NCI-H748 treated with DMSO at 0.1 percent for 48 hours (cell line): ENCODE measurements around the gene OMP.
"Not testable (repeated sequence)": the region's sequence is repeated elsewhere in the genome, so short reads cannot be mapped to it uniquely, and the experiment has no call there.

ENCODE experiments used
- DNase-seq: peaks from one replicate; lab custom pipeline; 2025; lab: John Stamatoyannopoulos, UW

The OMP gene

GRCh38 chr11:77102246-77103210 lies at the start of gene OMP:
Gene OMP (plus strand): TSS chr11:77102840. CDS start chr11:77102840, 0 bp downstream.
- DNase-seq, result no peak

GRCh38 chr11:77053217-77054015 lies 49.2 kb upstream of the OMP start:
- DNase-seq, result no peak

- DNase-seq, result no peak
Measured at GRCh38 chr11:77054084-77054483, 48.6 kb upstream of the OMP start.

- DNase-seq, result no peak
Measured at GRCh38 chr11:77055101-77055561, 47.5 kb upstream of the OMP start.

- DNase-seq, result no peak
Measured at GRCh38 chr11:77055913-77056312, 46.7 kb upstream of the OMP start.

- DNase-seq, result no peak
Measured at GRCh38 chr11:77056814-77057402, 45.7 kb upstream of the OMP start.

- no peak for DNase-seq
Measured at GRCh38 chr11:77057938-77058474, 44.6 kb upstream of the OMP start.

- DNase-seq, result no peak
Measured at GRCh38 chr11:77058900-77059299, 43.7 kb upstream of the OMP start.

GRCh38 chr11:77059806-77060205 lies 42.8 kb upstream of the OMP start:
- no peak for DNase-seq

- no peak for DNase-seq
Measured at GRCh38 chr11:77060234-77060633, 42.4 kb upstream of the OMP start.

- DNase-seq, result not testable (repeated sequence)
Measured at GRCh38 chr11:77061258-77061657, 41.4 kb upstream of the OMP start.

GRCh38 chr11:77062924-77063323 lies 39.7 kb upstream of the OMP start:
- DNase-seq, result no peak

- DNase-seq, result no peak
Measured at GRCh38 chr11:77063407-77063806, 39.2 kb upstream of the OMP start.

- no peak for DNase-seq
Measured at GRCh38 chr11:77063861-77064260, 38.8 kb upstream of the OMP start.

- no peak for DNase-seq
Measured at GRCh38 chr11:77064648-77065217, 37.9 kb upstream of the OMP start.

- no peak for DNase-seq
Measured at GRCh38 chr11:77065878-77066228, 36.8 kb upstream of the OMP start.

- DNase-seq, result peak; percentile 40
Measured at GRCh38 chr11:77066229-77067042, 36.2 kb upstream of the OMP start, which contains the start of gene CAPN5. Gene CAPN5 (plus strand): TSS chr11:77066971. CDS start chr11:77084887, 17,916 bp downstream.

- DNase-seq, result no peak
Measured at GRCh38 chr11:77067861-77068443, 34.7 kb upstream of the OMP start.

GRCh38 chr11:77068457-77069335 lies 33.9 kb upstream of the OMP start:
- no peak for DNase-seq
